Breast epithelium (tissue), 3 donors: ENCODE data around the gene ZNF267.

Experiments used
- POLR2A ChIP-seq: fragments of 450-650 bp; IDR thresholded peaks from one replicate; pipeline ENCODE4 v1.6.1; 2016; ENCODE audit warnings: antibody characterized with exemption, mild to moderate bottlenecking, moderate library complexity
- POLR2AphosphoS5 ChIP-seq, 3 donors: sonication (generic); formaldehyde crosslinking; IDR thresholded peaks; one replicate each; pipeline ENCODE4 v1.6.1; 2017; ENCODE audit warnings: antibody characterized with exemption in 3 of 3
- TF ChIP-seq, protein P1 (sequence below), 3 donors: fragments of 450-650 bp; IDR thresholded peaks; one replicate each; pipeline ENCODE4 v1.5.1; 2016 to 2017; ENCODE audit warnings: antibody characterized with exemption in 3 of 3, mild to moderate bottlenecking in 3 of 3, moderate library complexity in 3 of 3

DNA sequence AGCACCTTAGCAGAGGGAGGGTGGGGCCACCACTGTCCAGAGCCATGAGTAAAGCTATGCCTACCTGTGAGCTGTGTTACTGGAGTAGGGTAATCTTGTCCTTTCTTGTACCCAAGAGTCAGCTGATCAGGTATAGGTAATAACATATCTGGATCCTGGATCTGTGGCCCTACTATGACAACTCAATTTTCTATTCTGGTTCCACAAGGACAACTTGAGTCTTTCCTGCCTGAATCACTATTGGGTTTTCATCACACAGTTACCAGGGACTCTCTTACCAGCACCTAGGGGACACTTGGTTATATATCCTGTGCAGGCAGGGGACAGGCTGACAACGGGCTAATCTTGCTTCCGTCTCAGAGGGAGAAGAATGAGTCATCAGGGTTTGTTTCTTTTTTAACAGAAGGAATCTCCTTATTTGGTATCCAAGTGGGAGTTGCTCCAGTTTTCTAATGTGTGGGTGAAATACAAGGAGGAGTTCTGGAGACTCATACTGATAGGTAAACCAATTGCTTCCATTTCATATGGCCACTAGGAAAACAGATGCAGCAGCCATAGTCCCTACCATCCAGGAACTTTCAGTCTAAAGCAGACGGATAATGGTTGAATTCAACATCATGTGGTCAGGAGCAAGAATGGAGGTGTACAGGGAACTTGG lies 6.8 kb downstream of the ZNF267 start:
- TF ChIP-seq, protein P1, sequence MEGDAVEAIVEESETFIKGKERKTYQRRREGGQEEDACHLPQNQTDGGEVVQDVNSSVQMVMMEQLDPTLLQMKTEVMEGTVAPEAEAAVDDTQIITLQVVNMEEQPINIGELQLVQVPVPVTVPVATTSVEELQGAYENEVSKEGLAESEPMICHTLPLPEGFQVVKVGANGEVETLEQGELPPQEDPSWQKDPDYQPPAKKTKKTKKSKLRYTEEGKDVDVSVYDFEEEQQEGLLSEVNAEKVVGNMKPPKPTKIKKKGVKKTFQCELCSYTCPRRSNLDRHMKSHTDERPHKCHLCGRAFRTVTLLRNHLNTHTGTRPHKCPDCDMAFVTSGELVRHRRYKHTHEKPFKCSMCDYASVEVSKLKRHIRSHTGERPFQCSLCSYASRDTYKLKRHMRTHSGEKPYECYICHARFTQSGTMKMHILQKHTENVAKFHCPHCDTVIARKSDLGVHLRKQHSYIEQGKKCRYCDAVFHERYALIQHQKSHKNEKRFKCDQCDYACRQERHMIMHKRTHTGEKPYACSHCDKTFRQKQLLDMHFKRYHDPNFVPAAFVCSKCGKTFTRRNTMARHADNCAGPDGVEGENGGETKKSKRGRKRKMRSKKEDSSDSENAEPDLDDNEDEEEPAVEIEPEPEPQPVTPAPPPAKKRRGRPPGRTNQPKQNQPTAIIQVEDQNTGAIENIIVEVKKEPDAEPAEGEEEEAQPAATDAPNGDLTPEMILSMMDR (IDR thresholded peaks at IDR 0.05): no peak
- TF ChIP-seq POLR2A: no peak
- TF ChIP-seq POLR2AphosphoS5 (IDR thresholded peaks at IDR 0.05): no peak
